Activated T-helper 2 cell treated with anti-CD3 and anti-CD28 coated beads, Interferon-gamma antibody, Interleukin-2, Interleukin-4, amounts not matched to agents 10 μg/mL and 5 μg/mL and 100 μg/mL, durations not matched to agents 14 hours and 24 hours and 36 hours (primary cell): ENCODE measurements around the gene HDHD3. TPM values are rescaled to one million over a fixed set of nuclear protein-coding genes. Genes with fewer than 3 reads are reported as not detected.

ENCODE experiments used
- DNase-seq: peaks from one replicate; pipeline ENCODE4 v3.0.0; 2021; ENCODE audit warnings: low spot score
- H3K27ac Mint-ChIP-seq: one replicate; pipeline ENCODE4 v1.8.0; 2021; ENCODE audit warnings: mixed read lengths
- H3K27me3 Mint-ChIP-seq: one replicate; pipeline ENCODE4 v1.8.0; 2021; ENCODE audit warnings: low read depth, mixed read lengths
- H3K36me3 Mint-ChIP-seq: one replicate; pipeline ENCODE4 v1.8.0; 2021; ENCODE audit warnings: low read depth, mixed read lengths
- H3K4me1 Mint-ChIP-seq: one replicate; pipeline ENCODE4 v1.8.0; 2021; ENCODE audit warnings: low read depth, mixed read lengths
- H3K4me3 Mint-ChIP-seq: one replicate; pipeline ENCODE4 v1.8.0; 2021; ENCODE audit warnings: low read depth, mild to moderate bottlenecking, moderate library complexity, mixed read lengths
- H3K9me3 Mint-ChIP-seq: one replicate; pipeline ENCODE4 v1.8.0; 2021; ENCODE audit warnings: mixed read lengths
- intact Hi-C: fragments of 100-400 bp; cut with micrococcal nuclease; formaldehyde crosslinking; loops from one replicate; pipeline ENCODE4 v1.15.1; 2023
- total RNA-seq: library from RNA; stranded (reverse); gene quantifications from 2 replicates; pipeline ENCODE4 v1.2.3, GENCODE V29; 2022

HDHD3 gene
- total RNA-seq, 1 donor from 2014 or later = 18.8 TPM

GRCh38 chr9:113328045-113328782, 48.6 kb downstream of the HDHD3 start:
- intact Hi-C loops = no loop called here
- Mint-ChIP-seq H3K4me1 (no peaks in the 10 kb centered on the region), H3K9me3 (no peaks in the 10 kb centered on the region), H3K27ac (no peak overlapping the region), H3K27me3 (no peaks in the 10 kb centered on the region), H3K36me3 (no peaks in the 10 kb centered on the region), H3K4me3 (no peak overlapping the region)
- DNase-seq = no peak

- intact Hi-C loops = no loop called here
- Mint-ChIP-seq H3K27me3 (no peaks in the 10 kb centered on the region), H3K9me3 (no peaks in the 10 kb centered on the region), H3K27ac (no peak overlapping the region), H3K36me3 (no peaks in the 10 kb centered on the region), H3K4me1 (no peaks in the 10 kb centered on the region), H3K4me3 (no peak overlapping the region)
- DNase-seq = no peak
These were observed 50.6 kb downstream of the HDHD3 start for GRCh38 chr9:113326230-113326629.

Other genes with a start within 250 kb of the HDHD3 start
- gene SLC31A2, start 226.0 kb downstream of the HDHD3 start, total RNA-seq = 4.7 and 5.0 TPM in 2 replicates
- gene FKBP15, start 155.7 kb downstream of the HDHD3 start, total RNA-seq = 39.6 and 40.4 TPM in 2 replicates
- 18.0 and 20.0 TPM in 2 replicates for gene SLC31A1, start 155.4 kb downstream of the HDHD3 start, total RNA-seq
- 50.2 and 51.2 TPM in 2 replicates for gene CDC26, start 101.4 kb downstream of the HDHD3 start, total RNA-seq
- gene PRPF4, start 101.3 kb downstream of the HDHD3 start, total RNA-seq = 57.3 and 61.0 TPM in 2 replicates
- gene RNF183, start 73.6 kb downstream of the HDHD3 start, total RNA-seq = 0.30 TPM in 1 of 2 replicates, not detected in the other
- 1.9 and 2.1 TPM in 2 replicates for gene WDR31, start 36.7 kb downstream of the HDHD3 start, total RNA-seq
- 11.1 and 12.5 TPM in 2 replicates for gene BSPRY, start 27.4 kb downstream of the HDHD3 start, total RNA-seq
- 27.9 and 28.3 TPM in 2 replicates for gene ALAD, start 24.3 kb upstream of the HDHD3 start, total RNA-seq
- 71.0 and 73.8 TPM in 2 replicates for gene POLE3, start 33.7 kb upstream of the HDHD3 start, total RNA-seq
- 0.48 TPM in 2 replicates for gene C9orf43, start 33.8 kb upstream of the HDHD3 start, total RNA-seq
- 56.2 and 64.2 TPM in 2 replicates for gene RGS3, start 86.7 kb upstream of the HDHD3 start, total RNA-seq